Astrocyte (in vitro differentiated cells and primary cell): Measurements from ENCODE around the gene EGF. TPM values are rescaled to one million over a fixed set of nuclear protein-coding genes. Genes with fewer than 3 reads are reported as not detected.

Experiments
- DNase-seq: peaks from one replicate; pipeline ENCODE4 v3.0.0-alpha.2; 2010; ENCODE audit warnings: low read depth
- FAIRE-seq: peaks from 2 replicates; lab custom pipeline; 2011; peaks lifted over from hg19 to GRCh38; lab: Jason Lieb, UNC
- H2AFZ ChIP-seq: 2 replicates; pipeline ENCODE4 v1.6.0; 2012; ENCODE audit warnings: low read depth, low read length, inconsistent platforms
- H3K27ac ChIP-seq: 2 replicates; pipeline ENCODE4 v1.5.1; 2011; ENCODE audit warnings: low read depth, low read length, inconsistent platforms
- H3K27me3 ChIP-seq: 2 replicates; pipeline ENCODE4 v1.6.0; 2011; ENCODE audit warnings: low read length, inconsistent platforms; ENCODE audit not compliant: insufficient read depth
- H3K36me3 ChIP-seq: 2 replicates; pipeline ENCODE4 v1.5.1; 2011; ENCODE audit warnings: low read length, inconsistent platforms; ENCODE audit not compliant: insufficient read depth
- H3K4me1 ChIP-seq: 2 replicates; pipeline ENCODE4 v1.5.1; 2011; ENCODE audit warnings: low read length, inconsistent platforms; ENCODE audit not compliant: insufficient read depth
- H3K4me2 ChIP-seq: 2 replicates; pipeline ENCODE4 v1.6.0; 2012; ENCODE audit warnings: low read length, inconsistent platforms
- H3K4me3 ChIP-seq: 2 replicates; pipeline ENCODE4 v1.5.1; 2011; ENCODE audit warnings: low read depth, mild to moderate bottlenecking, low read length, inconsistent platforms; ENCODE audit not compliant: insufficient read depth
- H3K79me2 ChIP-seq: 2 replicates; pipeline ENCODE4 v1.6.0; 2012; ENCODE audit warnings: mild to moderate bottlenecking, low read length, inconsistent platforms; ENCODE audit not compliant: insufficient read depth
- H3K9ac ChIP-seq: 2 replicates; pipeline ENCODE4 v1.6.0; 2012; ENCODE audit warnings: mild to moderate bottlenecking, low read length, inconsistent platforms
- H3K9me3 ChIP-seq: 2 replicates; pipeline ENCODE4 v1.5.1; 2012; ENCODE audit warnings: low read depth, mild to moderate bottlenecking, low read length, inconsistent platforms; ENCODE audit not compliant: insufficient read depth
- H4K20me1 ChIP-seq: 2 replicates; pipeline ENCODE4 v1.6.0; 2012; ENCODE audit warnings: low read length, inconsistent platforms; ENCODE audit not compliant: insufficient read depth
- H3K27ac Mint-ChIP-seq: one replicate; pipeline ENCODE4 v1.8.0; 2021; ENCODE audit warnings: mild to moderate bottlenecking, mixed read lengths; ENCODE audit not compliant: unreplicated experiment
- H3K27me3 Mint-ChIP-seq: one replicate; pipeline ENCODE4 v1.8.0; 2021; ENCODE audit warnings: low read depth, mixed read lengths; ENCODE audit not compliant: unreplicated experiment
- H3K36me3 Mint-ChIP-seq: one replicate; pipeline ENCODE4 v1.8.0; 2021; ENCODE audit warnings: low read depth, mixed read lengths; ENCODE audit not compliant: unreplicated experiment
- H3K4me1 Mint-ChIP-seq: one replicate; pipeline ENCODE4 v1.8.0; 2021; ENCODE audit warnings: low read depth, mixed read lengths; ENCODE audit not compliant: unreplicated experiment
- H3K4me3 Mint-ChIP-seq: one replicate; pipeline ENCODE4 v1.8.0; 2021; ENCODE audit warnings: mild to moderate bottlenecking, moderate library complexity, mixed read lengths; ENCODE audit not compliant: unreplicated experiment
- H3K9me3 Mint-ChIP-seq: one replicate; pipeline ENCODE4 v1.8.0; 2021; ENCODE audit warnings: mild to moderate bottlenecking, mixed read lengths; ENCODE audit not compliant: unreplicated experiment
- EZH2 ChIP-seq: IDR thresholded peaks from 2 replicates; pipeline ENCODE4 v1.6.1; 2012; ENCODE audit warnings: mild to moderate bottlenecking, low read length, inconsistent platforms; ENCODE audit not compliant: insufficient read depth
- total RNA-seq: library from RNA; stranded (reverse); gene quantifications from 2 replicates; pipeline ENCODE4 v1.2.1, GENCODE V29; 2021
- TF ChIP-seq, protein P1 (sequence below): IDR thresholded peaks from 2 replicates; pipeline ENCODE4 v1.5.1; 2011; ENCODE audit warnings: low read depth, mild to moderate bottlenecking, inconsistent platforms, low read length, moderate library complexity; ENCODE audit not compliant: insufficient read depth

EGF gene
- total RNA-seq, 1 donor from 2014 or later: 22.9 TPM

DNA sequence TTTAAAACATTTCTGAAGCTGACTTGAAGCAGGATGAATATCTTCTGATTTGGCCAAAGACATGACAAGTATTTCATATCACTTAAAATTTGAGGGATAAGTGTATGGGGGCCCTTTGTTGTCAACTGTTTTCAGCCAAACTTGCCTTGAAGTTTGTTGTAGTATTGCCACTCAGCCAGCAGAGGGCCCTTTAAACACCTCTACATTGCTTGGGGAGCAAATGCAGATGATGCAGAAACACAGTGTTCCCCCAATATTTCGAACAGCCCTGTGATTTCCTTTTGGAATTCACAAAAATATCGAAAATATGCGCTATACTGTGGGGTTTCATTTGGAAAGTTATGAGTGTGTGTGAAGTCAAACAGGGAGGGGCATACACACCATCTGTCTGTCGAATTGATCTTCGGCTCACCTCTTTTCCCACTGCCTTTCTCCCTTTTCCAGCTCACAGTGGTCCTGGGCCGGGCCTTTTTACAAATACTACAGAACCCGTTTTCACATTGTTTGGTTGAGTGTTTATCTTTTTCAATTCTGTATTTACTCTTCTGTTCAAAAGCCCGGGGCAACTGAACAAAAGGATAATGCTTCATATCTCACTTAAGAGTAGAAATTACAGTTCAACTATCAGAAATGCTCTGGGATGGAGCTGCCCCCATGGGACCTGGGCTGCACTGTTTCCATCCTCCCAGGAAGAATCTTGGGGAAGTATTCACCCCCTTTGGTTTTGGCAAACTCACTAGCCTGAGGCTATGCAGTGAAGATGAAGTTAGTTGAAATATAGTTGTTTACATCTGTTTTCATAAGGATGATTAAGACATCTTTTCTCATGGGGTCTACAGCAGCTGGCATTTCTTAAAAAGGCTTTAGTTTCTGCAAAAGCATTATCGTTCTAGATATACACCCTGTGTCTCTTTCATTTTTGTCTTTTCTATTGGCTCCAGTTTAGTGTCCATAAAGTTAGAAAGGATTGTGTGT, 137.6 kb downstream of the EGF start:
- Histone ChIP-seq H3K27me3 (no peaks in the 10 kb centered on the region), H3K4me2 (no peak overlapping the region), H3K4me3 (no peak overlapping the region), H3K27ac (no peak overlapping the region), H3K36me3 (peaks cover 7% of the 10 kb centered on the region), H3K4me1 (peaks cover 5% of the 10 kb centered on the region), H4K20me1 (no peaks in the 10 kb centered on the region), H3K9me3 (no peaks in the 10 kb centered on the region), H3K9ac (no peak overlapping the region), H2AFZ (no peak overlapping the region), H3K79me2 (no peaks in the 10 kb centered on the region)
- H3K36me3 Mint-ChIP-seq: peaks cover 7% of the 10 kb centered on the region
- no peak overlapping the region for H3K27ac Mint-ChIP-seq
- peaks cover 3% of the 10 kb centered on the region for H3K4me1 Mint-ChIP-seq
- no peaks in the 10 kb centered on the region for H3K9me3 Mint-ChIP-seq
- no peaks in the 10 kb centered on the region for H3K27me3 Mint-ChIP-seq
- TF ChIP-seq, protein P1, sequence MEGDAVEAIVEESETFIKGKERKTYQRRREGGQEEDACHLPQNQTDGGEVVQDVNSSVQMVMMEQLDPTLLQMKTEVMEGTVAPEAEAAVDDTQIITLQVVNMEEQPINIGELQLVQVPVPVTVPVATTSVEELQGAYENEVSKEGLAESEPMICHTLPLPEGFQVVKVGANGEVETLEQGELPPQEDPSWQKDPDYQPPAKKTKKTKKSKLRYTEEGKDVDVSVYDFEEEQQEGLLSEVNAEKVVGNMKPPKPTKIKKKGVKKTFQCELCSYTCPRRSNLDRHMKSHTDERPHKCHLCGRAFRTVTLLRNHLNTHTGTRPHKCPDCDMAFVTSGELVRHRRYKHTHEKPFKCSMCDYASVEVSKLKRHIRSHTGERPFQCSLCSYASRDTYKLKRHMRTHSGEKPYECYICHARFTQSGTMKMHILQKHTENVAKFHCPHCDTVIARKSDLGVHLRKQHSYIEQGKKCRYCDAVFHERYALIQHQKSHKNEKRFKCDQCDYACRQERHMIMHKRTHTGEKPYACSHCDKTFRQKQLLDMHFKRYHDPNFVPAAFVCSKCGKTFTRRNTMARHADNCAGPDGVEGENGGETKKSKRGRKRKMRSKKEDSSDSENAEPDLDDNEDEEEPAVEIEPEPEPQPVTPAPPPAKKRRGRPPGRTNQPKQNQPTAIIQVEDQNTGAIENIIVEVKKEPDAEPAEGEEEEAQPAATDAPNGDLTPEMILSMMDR: peak; percentile 84
- no peak for TF ChIP-seq EZH2
- FAIRE-seq: no peak
- H3K4me3 Mint-ChIP-seq: no peak overlapping the region
- DNase-seq: no peak

DNA sequence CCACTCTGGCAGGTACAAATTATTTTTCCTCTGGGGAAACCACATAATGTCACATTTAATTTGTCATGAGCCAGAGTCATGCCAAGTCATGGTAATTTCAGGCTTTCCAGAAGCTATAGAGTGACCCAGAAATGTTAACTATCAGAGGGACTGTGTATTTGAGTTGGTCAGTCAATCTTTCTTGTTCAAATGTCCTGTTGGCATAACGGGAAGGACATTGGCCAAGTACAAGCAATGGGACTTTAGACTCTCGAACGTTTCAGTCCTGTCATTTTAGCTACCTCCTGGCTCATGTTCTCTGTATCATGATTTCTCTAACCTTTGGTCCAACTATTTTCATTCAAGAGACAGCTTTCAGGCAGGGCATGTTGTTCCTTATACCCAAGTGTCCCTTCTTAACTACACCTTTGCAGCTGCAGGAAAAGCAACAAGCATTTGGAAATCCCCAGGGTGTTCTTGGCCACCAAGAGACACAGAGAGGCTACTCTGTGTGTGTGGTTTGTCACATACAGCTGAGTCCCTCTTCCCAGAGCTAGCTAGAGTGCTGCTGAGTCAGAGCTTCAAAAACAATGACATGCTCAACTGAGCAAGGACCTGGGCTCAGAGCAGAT, 142.6 kb downstream of the EGF start:
- Histone ChIP-seq H3K4me1 (no peaks in the 10 kb centered on the region), H3K4me3 (no peak overlapping the region), H2AFZ (no peak overlapping the region), H3K9me3 (no peaks in the 10 kb centered on the region), H3K9ac (no peak overlapping the region), H4K20me1 (peaks cover 4% of the 10 kb centered on the region), H3K27me3 (no peaks in the 10 kb centered on the region), H3K27ac (no peak overlapping the region), H3K4me2 (no peak overlapping the region), H3K79me2 (no peaks in the 10 kb centered on the region), H3K36me3 (peaks cover 7% of the 10 kb centered on the region)
- no peak for TF ChIP-seq EZH2
- TF ChIP-seq, protein P1: no peak
- Mint-ChIP-seq H3K4me3 (no peak overlapping the region), H3K9me3 (no peaks in the 10 kb centered on the region), H3K27ac (no peak overlapping the region), H3K27me3 (no peaks in the 10 kb centered on the region), H3K4me1 (peaks cover 14% of the 10 kb centered on the region), H3K36me3 (peaks cover 7% of the 10 kb centered on the region)
- DNase-seq: no peak
- FAIRE-seq: no peak
